Coronary artery (tissue), 2 donors: Measurements from ENCODE around the gene GNA12.

Experiments used
- DNase-seq: peaks from one replicate; pipeline ENCODE4 v3.0.0-alpha.2; 2017; ENCODE audit warnings: low spot score
- H3K27ac ChIP-seq, 2 donors: fragments of 200-600 bp; sonication (generic); one replicate each; pipeline ENCODE4 v1.5.1; 2016 to 2019
- H3K4me3 ChIP-seq: fragments of 200-600 bp; sonication (generic); 2 replicates; pipeline ENCODE4 v1.5.1; 2016; ENCODE audit warnings: mild to moderate bottlenecking, moderate library complexity
- TF ChIP-seq, protein P1 (sequence below): fragments of 200-600 bp; sonication (generic); IDR thresholded peaks from one replicate; pipeline ENCODE4 v1.5.1; 2019; ENCODE audit warnings: antibody characterized with exemption

Gene GNA12

DNA sequence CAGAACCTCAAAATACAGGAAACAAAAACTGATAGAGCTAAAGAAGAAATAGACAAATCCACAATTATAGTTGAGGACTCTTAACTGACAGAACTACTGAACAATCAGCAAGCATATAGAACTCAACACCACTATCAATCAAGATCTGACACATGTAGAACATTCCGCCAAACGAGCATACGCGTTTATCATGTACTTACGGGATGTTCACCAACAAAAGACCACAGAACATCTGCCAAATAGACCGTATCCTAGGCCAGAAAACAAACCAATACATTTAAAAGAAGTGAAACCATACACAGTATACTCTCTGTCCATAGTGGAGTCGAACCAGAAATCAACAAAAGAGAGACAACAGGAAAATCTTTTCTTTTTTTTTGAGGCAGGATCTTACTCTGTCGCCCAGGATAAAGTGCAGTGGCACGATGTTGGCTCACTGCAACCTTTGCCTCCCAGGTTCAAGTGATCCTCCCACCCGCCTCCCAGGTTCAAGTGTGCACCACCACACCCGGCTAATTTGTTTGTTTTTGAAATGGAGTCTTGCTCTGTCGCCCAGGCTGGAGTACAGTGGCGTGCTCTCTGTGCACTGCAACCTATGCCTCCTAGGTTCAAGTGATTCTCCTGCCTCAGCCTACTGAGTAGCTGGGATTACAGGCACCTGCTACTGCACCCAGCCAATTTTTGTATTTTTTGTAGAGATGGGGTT is 5.1 kb downstream of the GNA12 start:
- TF ChIP-seq, protein P1, sequence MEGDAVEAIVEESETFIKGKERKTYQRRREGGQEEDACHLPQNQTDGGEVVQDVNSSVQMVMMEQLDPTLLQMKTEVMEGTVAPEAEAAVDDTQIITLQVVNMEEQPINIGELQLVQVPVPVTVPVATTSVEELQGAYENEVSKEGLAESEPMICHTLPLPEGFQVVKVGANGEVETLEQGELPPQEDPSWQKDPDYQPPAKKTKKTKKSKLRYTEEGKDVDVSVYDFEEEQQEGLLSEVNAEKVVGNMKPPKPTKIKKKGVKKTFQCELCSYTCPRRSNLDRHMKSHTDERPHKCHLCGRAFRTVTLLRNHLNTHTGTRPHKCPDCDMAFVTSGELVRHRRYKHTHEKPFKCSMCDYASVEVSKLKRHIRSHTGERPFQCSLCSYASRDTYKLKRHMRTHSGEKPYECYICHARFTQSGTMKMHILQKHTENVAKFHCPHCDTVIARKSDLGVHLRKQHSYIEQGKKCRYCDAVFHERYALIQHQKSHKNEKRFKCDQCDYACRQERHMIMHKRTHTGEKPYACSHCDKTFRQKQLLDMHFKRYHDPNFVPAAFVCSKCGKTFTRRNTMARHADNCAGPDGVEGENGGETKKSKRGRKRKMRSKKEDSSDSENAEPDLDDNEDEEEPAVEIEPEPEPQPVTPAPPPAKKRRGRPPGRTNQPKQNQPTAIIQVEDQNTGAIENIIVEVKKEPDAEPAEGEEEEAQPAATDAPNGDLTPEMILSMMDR, result no peak
- DNase-seq, result no peak
- Histone ChIP-seq H3K27ac (no peak overlapping the region), H3K4me3 (no peak overlapping the region)

DNA sequence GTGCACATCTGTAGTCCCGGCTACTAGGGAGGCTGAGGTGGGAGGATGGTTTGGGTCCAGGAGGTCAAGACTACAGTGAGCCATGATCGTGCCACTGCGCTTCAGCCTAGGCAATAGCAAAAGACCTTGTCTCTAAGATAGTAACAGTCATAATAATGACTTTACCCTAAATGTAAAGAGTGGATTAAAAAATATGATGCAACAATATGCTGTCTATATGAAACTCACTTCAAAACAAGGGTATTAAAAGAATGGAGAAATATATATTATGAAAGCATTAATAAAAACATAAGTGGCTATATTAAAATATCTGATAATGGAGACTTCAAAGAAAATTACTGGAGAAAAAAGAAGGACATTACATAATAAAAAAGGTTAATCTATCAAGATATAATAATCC is 5.7 kb downstream of the GNA12 start:
- TF ChIP-seq, protein P1, result no peak
- Histone ChIP-seq H3K4me3 (no peak overlapping the region), H3K27ac (no peak overlapping the region)
- DNase-seq, result no peak

DNA sequence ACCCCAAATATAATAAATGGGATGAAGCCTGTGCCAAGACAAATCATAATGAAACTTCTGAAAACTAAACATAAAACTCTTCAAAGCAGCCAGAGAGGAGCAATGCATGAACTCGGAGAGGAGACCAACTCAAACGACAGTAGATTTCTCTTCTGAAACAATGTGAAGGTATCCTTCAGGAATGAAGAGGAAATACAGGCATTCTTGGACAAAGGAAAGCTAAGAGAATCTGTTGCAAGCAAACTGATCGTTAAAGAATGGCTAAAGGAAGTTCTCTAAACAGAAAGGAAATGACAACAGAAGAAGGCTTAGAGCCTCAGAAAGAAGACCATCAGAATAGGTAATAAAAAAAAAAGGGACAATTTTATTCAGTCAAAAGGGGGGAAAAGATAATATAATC is 6.6 kb downstream of the GNA12 start:
- Histone ChIP-seq H3K4me3 (no peak overlapping the region), H3K27ac (no peak overlapping the region)
- TF ChIP-seq, protein P1, result no peak
- no peak for DNase-seq

DNA sequence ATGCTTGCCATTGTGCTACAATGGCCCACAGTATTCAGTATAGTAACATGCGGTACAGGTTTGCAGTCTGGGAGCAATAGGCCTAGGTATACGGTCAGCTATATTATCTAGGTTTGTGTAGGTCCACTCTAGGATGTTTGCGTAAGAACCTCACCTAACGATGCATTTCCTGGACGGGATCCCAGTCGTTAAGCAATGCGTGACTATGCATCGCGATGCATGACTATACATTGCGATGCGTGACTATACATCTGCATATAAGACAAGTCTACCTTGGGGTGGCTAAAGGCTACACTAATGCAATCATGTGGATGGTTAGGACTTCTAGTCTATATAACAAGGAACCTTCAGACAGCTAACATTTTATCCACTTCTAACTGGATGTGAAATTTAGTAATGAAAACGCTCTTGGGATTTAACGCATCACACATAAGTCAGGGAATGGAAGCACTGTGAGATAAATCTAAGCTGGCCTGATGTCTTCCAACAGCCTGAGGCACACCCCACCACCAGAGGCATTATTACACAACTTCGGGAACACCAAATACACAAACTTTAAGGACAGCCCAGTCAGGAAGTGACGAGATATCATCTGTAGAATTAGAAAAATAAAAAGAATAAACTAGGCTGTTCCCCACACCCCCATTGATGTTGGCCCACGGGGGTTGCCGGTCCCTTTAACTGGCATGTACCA is 9.2 kb downstream of the GNA12 start:
- Histone ChIP-seq H3K4me3 (no peak overlapping the region), H3K27ac (peak overlapping the region in 1 of 2 donors; percentile 57)
- DNase-seq, result no peak
- TF ChIP-seq, protein P1, result no peak

DNA sequence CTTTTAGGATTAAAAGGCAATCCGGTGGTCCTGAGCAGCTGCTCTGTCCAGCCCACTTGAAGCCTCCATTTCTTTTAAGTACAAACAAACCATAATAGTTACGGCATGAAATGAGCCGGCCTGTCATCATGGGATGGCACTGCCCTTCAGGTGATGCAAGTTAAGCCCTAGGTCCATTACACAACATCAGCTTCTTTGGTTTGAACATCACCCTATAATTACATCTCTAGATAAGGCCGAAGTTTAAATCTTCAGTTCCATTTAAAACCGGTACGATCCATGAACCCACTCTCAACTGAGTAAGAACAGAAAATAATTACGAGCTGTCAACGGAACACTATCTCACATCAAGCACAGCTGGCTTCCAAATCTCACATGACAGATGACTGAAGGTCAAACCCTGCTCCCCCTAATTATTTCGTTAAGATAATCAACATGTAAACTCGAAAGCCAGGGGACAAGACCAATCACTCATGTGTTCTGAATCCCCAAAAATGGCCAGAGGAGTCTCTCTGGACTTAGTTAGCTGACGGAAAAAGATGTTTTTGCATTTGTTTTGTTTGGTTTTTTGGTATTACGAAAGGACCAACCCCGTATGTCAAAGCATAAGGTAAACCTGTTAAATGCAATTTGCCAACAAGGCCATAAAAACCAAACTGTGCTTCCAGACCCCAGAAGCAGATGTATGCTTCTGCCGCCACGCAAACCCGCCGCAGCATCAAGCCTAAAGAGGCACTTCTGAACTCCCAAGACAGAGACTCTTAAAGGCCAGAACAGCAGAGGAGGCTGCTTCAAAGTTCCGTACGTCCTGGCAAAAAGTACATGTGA is 10.8 kb downstream of the GNA12 start:
- TF ChIP-seq, protein P1, result no peak
- DNase-seq, result no peak
- no peak overlapping the region for H3K27ac ChIP-seq
- H3K4me3 ChIP-seq, result no peak overlapping the region

DNA sequence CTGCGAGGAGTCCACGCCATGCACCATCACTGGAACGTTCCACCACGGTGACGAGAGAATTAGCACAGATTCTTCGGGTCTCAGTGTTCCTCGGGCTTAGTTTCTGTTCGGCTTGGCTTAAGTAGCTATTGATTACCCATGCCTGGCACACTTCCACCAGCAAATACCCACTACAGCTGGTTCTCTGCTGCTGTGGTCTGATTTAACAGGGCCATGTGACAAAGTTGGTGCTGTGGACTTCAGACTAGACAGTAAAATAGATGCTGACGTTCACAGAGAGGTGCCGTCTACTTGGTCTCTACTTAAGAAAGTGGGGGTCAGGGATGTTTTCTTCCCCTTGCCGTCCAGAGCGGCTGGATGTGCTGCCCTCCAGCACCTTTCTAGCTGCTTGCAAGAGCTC is 11.6 kb downstream of the GNA12 start:
- TF ChIP-seq, protein P1, result no peak
- no peak for DNase-seq
- Histone ChIP-seq H3K27ac (no peak overlapping the region), H3K4me3 (no peak overlapping the region)
